ENCODE results near the gene ERGIC2. TPM values are rescaled to one million over a fixed set of nuclear protein-coding genes. Genes with fewer than 3 reads are reported as not detected.

ERGIC2 gene
- total and polyA plus RNA-seq, 9 of the 15 experiments (the other 6 are each of a cell fraction or from before 2014, with no cell fraction given): 24.1 to 180 (median 75.7) TPM

- H2AFZ ChIP-seq (ENCODE audit: low read depth, low read length): no peak overlapping the region
- H3K4me1 ChIP-seq (replicated peaks in 1 of 2; ENCODE audit: control insufficient read depth in 2 of 2, insufficient read depth in 2 of 2, low read length in 2 of 2): no peaks in the 10 kb centered on the region; a peak in 1 of 5 replicates
- H3K9me1 ChIP-seq (ENCODE audit: control insufficient read depth, insufficient read depth, low read length): no peaks in the 10 kb centered on the region
- intact Hi-C loops (cut with micrococcal nuclease): no loop called here
- H3K27me3 ChIP-seq (ENCODE audit: control insufficient read depth in 2 of 2, insufficient read depth in 2 of 2, low read length in 2 of 2): no peaks in the 10 kb centered on the region
- no peaks in the 10 kb centered on the region for H3K79me2 ChIP-seq (ENCODE audit: control insufficient read depth, insufficient read depth, low read length)
- H3K4me3 ChIP-seq: no peak overlapping the region
- CTCF ChIA-PET (ENCODE audit: low intra/inter-chr PET ratio): no interaction called here
- ATAC-seq (no peak), DNase-seq (ENCODE audit: extremely low read depth in 1 of 4, low spot score in 3 of 4) (no peak), FAIRE-seq (no peak)
- POLR2A ChIA-PET: interaction anchor here (0.6 to 1.1 kb wide), 2 partner anchors 74 to 1530 kb away, joined by 3 read pairs; no protein-coding TSS in a partner anchor
- no TSS peak for BruUV-seq (replicated peaks)
- H4K20me1 ChIP-seq (replicated peaks; ENCODE audit: control insufficient read depth, insufficient read depth, low read length): no peaks in the 10 kb centered on the region
- H3K27ac ChIP-seq (ENCODE audit: extremely low read depth, low read depth, low read length): no peak overlapping the region
- no peaks in the 10 kb centered on the region; the same call in 1 of the 2 replicates for H3K9me3 ChIP-seq (replicated peaks; ENCODE audit: control insufficient read depth, insufficient read depth, low read depth, low read length)
- no peak overlapping the region for H3K9ac ChIP-seq (ENCODE audit: insufficient read depth in 1 of 2, low read depth in 2 of 2, low read length in 2 of 2)
- H3K4me2 ChIP-seq (ENCODE audit: insufficient read depth, low read length): no peak overlapping the region
- TF ChIP-seq, protein P1, sequence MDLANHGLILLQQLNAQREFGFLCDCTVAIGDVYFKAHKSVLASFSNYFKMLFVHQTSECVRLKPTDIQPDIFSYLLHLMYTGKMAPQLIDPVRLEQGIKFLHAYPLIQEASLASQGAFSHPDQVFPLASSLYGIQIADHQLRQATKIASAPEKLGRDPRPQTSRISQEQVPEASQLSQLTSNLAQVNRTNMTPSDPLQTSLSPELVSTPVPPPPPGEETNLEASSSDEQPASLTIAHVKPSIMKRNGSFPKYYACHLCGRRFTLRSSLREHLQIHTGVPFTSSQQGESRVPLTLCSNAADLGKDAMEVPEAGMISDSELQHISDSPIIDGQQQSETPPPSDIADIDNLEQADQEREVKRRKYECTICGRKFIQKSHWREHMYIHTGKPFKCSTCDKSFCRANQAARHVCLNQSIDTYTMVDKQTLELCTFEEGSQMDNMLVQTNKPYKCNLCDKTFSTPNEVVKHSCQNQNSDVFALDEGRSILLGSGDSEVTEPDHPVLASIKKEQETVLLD (IDR thresholded peaks at IDR 0.05): no peak
- TF ChIP-seq NCOA2 (IDR thresholded peaks at IDR 0.05; ENCODE audit: partially characterized antibody in 2 of 2) (no peak), ZNF79 (CRISPR knock-in tag; IDR thresholded peaks at IDR 0.05; ENCODE audit: low read depth) (no peak), ATF1 (CRISPR knock-in tag; IDR thresholded peaks at IDR 0.05) (no peak), ATF1 (tag; IDR thresholded peaks at IDR 0.05) (no peak), CHCHD3 (CRISPR knock-in tag; IDR thresholded peaks at IDR 0.05) (no peak), TBL1XR1 (IDR thresholded peaks at IDR 0.05; ENCODE audit: low read length in 2 of 2) (no peak), DNMT1 (IDR thresholded peaks at IDR 0.05) (no peak), HMG20A (CRISPR knock-in tag; conservative IDR thresholded peaks at IDR 0.05) (no peak), ESRRA (IDR thresholded peaks at IDR 0.05; ENCODE audit: borderline replicate concordance, low read depth) (no peak), POLR2AphosphoS2 (IDR thresholded peaks at IDR 0.05; ENCODE audit: low read length) (no peak), ZFP30 (CRISPR knock-in tag; IDR thresholded peaks at IDR 0.05; ENCODE audit: borderline replicate concordance) (no peak), KLF10 (CRISPR knock-in tag; IDR thresholded peaks at IDR 0.05) (no peak)
- TF ChIP-seq, protein P2, sequence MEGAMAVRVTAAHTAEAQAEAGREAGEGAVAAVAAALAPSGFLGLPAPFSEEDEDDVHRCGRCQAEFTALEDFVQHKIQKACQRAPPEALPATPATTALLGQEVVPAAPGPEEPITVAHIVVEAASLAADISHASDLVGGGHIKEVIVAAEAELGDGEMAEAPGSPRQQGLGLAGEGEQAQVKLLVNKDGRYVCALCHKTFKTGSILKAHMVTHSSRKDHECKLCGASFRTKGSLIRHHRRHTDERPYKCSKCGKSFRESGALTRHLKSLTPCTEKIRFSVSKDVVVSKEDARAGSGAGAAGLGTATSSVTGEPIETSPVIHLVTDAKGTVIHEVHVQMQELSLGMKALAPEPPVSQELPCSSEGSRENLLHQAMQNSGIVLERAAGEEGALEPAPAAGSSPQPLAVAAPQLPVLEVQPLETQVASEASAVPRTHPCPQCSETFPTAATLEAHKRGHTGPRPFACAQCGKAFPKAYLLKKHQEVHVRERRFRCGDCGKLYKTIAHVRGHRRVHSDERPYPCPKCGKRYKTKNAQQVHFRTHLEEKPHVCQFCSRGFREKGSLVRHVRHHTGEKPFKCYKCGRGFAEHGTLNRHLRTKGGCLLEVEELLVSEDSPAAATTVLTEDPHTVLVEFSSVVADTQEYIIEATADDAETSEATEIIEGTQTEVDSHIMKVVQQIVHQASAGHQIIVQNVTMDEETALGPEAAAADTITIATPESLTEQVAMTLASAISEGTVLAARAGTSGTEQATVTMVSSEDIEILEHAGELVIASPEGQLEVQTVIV (CRISPR knock-in tag; IDR thresholded peaks at IDR 0.05; ENCODE audit: borderline replicate concordance): no peak
- TF ChIP-seq, protein P3, sequence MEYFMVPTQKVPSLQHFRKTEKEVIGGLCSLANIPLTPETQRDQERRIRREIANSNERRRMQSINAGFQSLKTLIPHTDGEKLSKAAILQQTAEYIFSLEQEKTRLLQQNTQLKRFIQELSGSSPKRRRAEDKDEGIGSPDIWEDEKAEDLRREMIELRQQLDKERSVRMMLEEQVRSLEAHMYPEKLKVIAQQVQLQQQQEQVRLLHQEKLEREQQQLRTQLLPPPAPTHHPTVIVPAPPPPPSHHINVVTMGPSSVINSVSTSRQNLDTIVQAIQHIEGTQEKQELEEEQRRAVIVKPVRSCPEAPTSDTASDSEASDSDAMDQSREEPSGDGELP (CRISPR knock-in tag; IDR thresholded peaks at IDR 0.05; ENCODE audit: borderline replicate concordance): no peak
- 0 out of 3 replicates have a peak, but pooled peaks cover 2% of the 10 kb centered on the region for H3K36me3 ChIP-seq (ENCODE audit: control insufficient read depth, insufficient read depth, low read length)
- in situ Hi-C loops (cut with MboI): no loop called here
- WGBS (ENCODE audit: insufficient coverage, low coverage, missing lambda C conversion rate): 55% methylated on average over 2 of the region's 2 CpGs
These were observed 60.5 kb downstream of the ERGIC2 start for GRCh38 chr12:29320295-29321085.
